Type B pancreatic cell (in vitro differentiated cells): ENCODE data around the gene HADHB. TPM values are rescaled to one million over a fixed set of nuclear protein-coding genes. Genes with fewer than 3 reads are reported as not detected.
A peak's percentile ranks its signal among the peaks of the same experiment; 100 is the strongest.
"Not testable (repeated sequence)": the region's sequence is repeated elsewhere in the genome, so short reads cannot be mapped to it uniquely, and the experiment has no call there.

Experiments used
- DNase-seq: peaks from one replicate; pipeline ENCODE4 v3.0.0; 2021; ENCODE audit warnings: mixed read lengths; ENCODE audit not compliant: unreplicated experiment; ENCODE audit errors: extremely low spot score
- H3K27ac Mint-ChIP-seq: 2 replicates; pipeline ENCODE4 v1.8.0; 2021; ENCODE audit warnings: mild to moderate bottlenecking, mixed read lengths
- H3K27me3 Mint-ChIP-seq: 2 replicates; pipeline ENCODE4 v1.8.0; 2021; ENCODE audit warnings: mixed read lengths
- H3K36me3 Mint-ChIP-seq: 2 replicates; pipeline ENCODE4 v1.8.0; 2021; ENCODE audit warnings: mixed read lengths
- H3K4me1 Mint-ChIP-seq: one replicate; pipeline ENCODE4 v1.8.0; 2021; ENCODE audit warnings: mixed read lengths; ENCODE audit not compliant: unreplicated experiment
- H3K4me3 Mint-ChIP-seq: 2 replicates; pipeline ENCODE4 v1.8.0; 2021; ENCODE audit warnings: mild to moderate bottlenecking, mixed read lengths
- H3K9me3 Mint-ChIP-seq: 2 replicates; pipeline ENCODE4 v1.8.0; 2021; ENCODE audit warnings: mixed read lengths
- CTCF ChIP-seq: fragments of 200-600 bp; sonication (generic); conservative IDR thresholded peaks from 2 replicates; pipeline ENCODE4 v1.5.0; 2021; ENCODE audit warnings: antibody characterized with exemption, mild to moderate bottlenecking
- total RNA-seq: library from RNA; stranded (reverse); gene quantifications from 2 replicates; pipeline ENCODE4 v1.2.1, GENCODE V29; 2021; ENCODE audit warnings: low replicate concordance

HADHB gene
- total RNA-seq, 1 donor from 2014 or later = 110 TPM

GRCh38 chr2:26327291-26328272 is 82.8 kb downstream of the HADHB start:
- no peak for TF ChIP-seq CTCF
- H3K27ac Mint-ChIP-seq = no peak overlapping the region
- no peaks in the 10 kb centered on the region for H3K27me3 Mint-ChIP-seq
- no peaks in the 10 kb centered on the region for H3K9me3 Mint-ChIP-seq
- no peak overlapping the region for H3K4me3 Mint-ChIP-seq
- H3K36me3 Mint-ChIP-seq = no peaks in the 10 kb centered on the region
- H3K4me1 Mint-ChIP-seq = peaks cover 5% of the 10 kb centered on the region
- no peak for DNase-seq

GRCh38 chr2:26329083-26329482 is 84.3 kb downstream of the HADHB start:
- not testable (repeated sequence) for H3K36me3 Mint-ChIP-seq, DNase-seq, H3K27ac Mint-ChIP-seq, H3K27me3 Mint-ChIP-seq, H3K9me3 Mint-ChIP-seq, H3K4me1 Mint-ChIP-seq, H3K4me3 Mint-ChIP-seq

GRCh38 chr2:26330114-26330549 is 85.4 kb downstream of the HADHB start:
- Mint-ChIP-seq H3K27ac (no peak overlapping the region), H3K4me1 (peaks cover 5% of the 10 kb centered on the region), H3K4me3 (no peak overlapping the region), H3K9me3 (no peaks in the 10 kb centered on the region), H3K36me3 (no peaks in the 10 kb centered on the region), H3K27me3 (peaks cover 4% of the 10 kb centered on the region)
- DNase-seq = no peak
- TF ChIP-seq CTCF = peak; percentile 93

GRCh38 chr2:26330604-26331003 is 85.9 kb downstream of the HADHB start:
- H3K4me1 Mint-ChIP-seq = peaks cover 5% of the 10 kb centered on the region
- DNase-seq = no peak
- no peak overlapping the region for H3K27ac Mint-ChIP-seq
- no peak overlapping the region for H3K4me3 Mint-ChIP-seq
- no peaks in the 10 kb centered on the region for H3K36me3 Mint-ChIP-seq
- H3K27me3 Mint-ChIP-seq = peaks cover 4% of the 10 kb centered on the region
- no peaks in the 10 kb centered on the region for H3K9me3 Mint-ChIP-seq
- no peak for TF ChIP-seq CTCF

DNA sequence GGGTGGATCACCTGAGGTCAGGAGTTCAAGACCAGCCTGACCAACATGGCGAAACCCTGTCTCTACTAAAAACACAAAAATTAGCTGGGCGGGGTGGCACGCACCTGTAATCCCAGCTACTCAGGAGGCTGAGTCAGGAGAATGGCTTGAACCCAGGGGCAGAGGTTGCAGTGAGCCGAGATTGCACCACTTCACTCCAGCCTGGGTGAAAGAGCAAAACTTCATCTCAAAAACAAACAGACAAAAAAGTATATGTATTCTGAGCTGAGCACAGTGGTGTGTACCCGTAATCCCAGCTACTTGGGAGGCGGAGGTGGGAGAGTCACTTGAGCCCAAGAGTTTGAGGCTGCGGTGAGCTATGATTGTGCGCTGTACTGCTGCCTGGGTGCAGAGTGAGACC is 86.6 kb downstream of the HADHB start:
- not testable (repeated sequence) for H3K27ac Mint-ChIP-seq, H3K27me3 Mint-ChIP-seq, H3K36me3 Mint-ChIP-seq, H3K4me3 Mint-ChIP-seq, H3K9me3 Mint-ChIP-seq, H3K4me1 Mint-ChIP-seq, DNase-seq

DNA sequence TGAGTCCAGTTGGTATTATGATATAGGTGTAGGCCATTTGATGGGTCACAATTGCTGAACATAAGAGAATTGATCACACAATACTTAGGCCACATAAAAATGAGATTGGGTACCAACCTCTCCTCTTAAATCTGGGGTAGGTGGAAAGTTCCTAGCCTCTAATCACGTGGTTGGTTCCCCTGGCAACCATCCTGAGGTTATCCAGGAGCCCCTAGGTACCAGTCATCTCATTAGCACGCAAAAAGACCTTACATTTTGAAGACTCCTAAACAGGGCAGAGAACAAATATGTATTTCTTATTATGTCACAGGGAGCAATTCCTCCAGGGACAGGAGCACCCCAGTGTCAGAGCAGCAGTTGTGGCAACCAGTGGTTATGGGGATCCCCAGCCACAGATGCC is 88.6 kb downstream of the HADHB start:
- no peak overlapping the region for H3K27ac Mint-ChIP-seq
- no peak overlapping the region for H3K4me3 Mint-ChIP-seq
- H3K27me3 Mint-ChIP-seq = peaks cover 4% of the 10 kb centered on the region
- no peak for TF ChIP-seq CTCF
- no peaks in the 10 kb centered on the region for H3K36me3 Mint-ChIP-seq
- no peak for DNase-seq
- H3K4me1 Mint-ChIP-seq = peaks cover 5% of the 10 kb centered on the region
- H3K9me3 Mint-ChIP-seq = no peaks in the 10 kb centered on the region
